CD4-positive, alpha-beta T cell treated with Interleukin-10 for 1 hour (primary cell): Measurements from ENCODE around the gene SNURF.
"Not testable (repeated sequence)": the region's sequence is repeated elsewhere in the genome, so short reads cannot be mapped to it uniquely, and the experiment has no call there.

Source experiments
- DNase-seq: peaks from one replicate; pipeline ENCODE4 v3.0.0-alpha.2; 2020

Gene SNURF

DNA sequence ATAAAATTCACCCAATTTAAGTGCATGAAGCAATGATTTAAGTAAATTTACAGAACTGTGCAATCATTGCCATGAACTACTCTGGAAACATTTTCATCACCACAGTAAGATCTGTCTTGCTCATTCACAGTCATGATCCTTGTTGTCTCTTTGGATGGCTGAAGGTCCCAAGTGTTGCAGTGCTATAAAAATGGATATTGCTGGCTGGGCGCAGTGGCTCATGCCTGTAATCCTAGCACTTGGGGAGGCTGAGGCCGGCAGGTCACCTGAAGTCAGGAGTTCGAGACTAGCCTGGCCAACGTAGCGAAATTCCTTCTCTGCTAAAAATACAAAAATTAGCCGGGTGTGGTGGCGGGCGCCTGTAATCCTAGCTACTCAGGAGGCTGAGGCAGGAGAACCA is 17.0 kb downstream of the SNURF start:
- no peak for DNase-seq

DNA sequence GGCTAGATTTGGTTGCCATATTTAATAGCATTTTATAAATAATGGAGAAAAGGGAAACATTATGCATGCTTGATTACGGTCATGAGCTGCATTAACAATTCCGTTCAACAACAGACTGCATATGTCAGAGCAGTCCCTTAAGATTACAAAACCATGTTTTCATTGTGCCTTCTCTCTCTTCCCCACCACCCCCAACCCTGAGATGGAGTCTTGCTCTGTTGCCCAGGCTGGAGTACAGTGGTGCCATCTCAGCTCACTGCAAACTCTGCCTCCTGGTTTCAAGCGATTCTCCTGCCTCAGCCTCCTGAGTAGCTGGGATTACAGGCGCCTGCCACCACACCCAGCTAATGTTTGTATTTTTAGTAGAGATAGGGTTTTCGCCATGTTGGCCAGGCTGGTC is 17.9 kb downstream of the SNURF start:
- DNase-seq: not testable (repeated sequence)

- DNase-seq: no peak
Measured at GRCh38 chr15:24976932-24977331, 22.1 kb downstream of the SNURF start.

- no peak for DNase-seq
Measured at GRCh38 chr15:24977686-24978085, 22.9 kb downstream of the SNURF start.

- DNase-seq: no peak
Measured at GRCh38 chr15:24985224-24985623, 30.4 kb downstream of the SNURF start.

DNA sequence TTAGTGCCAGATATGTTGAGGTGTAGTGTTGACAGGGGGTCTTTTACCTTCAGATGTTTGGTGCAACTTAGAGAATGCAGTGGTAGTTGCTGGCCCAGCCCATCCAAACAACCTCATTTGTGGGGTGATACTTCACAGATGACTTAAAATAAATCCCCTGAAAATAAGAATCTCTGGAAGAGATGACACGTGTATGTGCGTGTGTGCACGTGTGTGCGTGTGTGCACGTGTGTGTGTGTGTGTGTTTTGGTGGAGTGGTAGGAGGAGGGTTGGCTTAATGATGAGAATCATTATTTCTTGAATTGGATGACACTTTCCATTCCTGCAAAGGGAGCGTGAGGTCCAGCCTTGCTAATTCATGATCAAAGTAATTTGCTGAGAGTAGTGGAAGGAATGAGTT is 31.9 kb downstream of the SNURF start:
- DNase-seq: no peak
